Activated gamma-delta T cell (primary cell): ENCODE measurements around the gene CDC42EP3.
A peak's percentile ranks its signal among the peaks of the same experiment; 100 is the strongest.

Experiments
- DNase-seq: peaks from one replicate; lab custom pipeline; 2025; lab: John Stamatoyannopoulos, UW

The CDC42EP3 gene

GRCh38 chr2:37618326-37618725 lies 53.1 kb downstream of the CDC42EP3 start:
- DNase-seq, result no peak

- DNase-seq, result no peak
These were observed 54.1 kb downstream of the CDC42EP3 start for GRCh38 chr2:37617119-37617892.

- no peak for DNase-seq
These were observed 54.8 kb downstream of the CDC42EP3 start for GRCh38 chr2:37616677-37617005.

- DNase-seq, result peak; percentile 17
These were observed 55.4 kb downstream of the CDC42EP3 start for GRCh38 chr2:37615804-37616676.

- no peak for DNase-seq
These were observed 57.2 kb downstream of the CDC42EP3 start for GRCh38 chr2:37614061-37614738.

GRCh38 chr2:37612382-37612781 lies 59.1 kb downstream of the CDC42EP3 start:
- DNase-seq, result no peak

- no peak for DNase-seq
These were observed 60.7 kb downstream of the CDC42EP3 start for GRCh38 chr2:37610638-37611289.

GRCh38 chr2:37609782-37610181 lies 61.7 kb downstream of the CDC42EP3 start:
- DNase-seq, result no peak

GRCh38 chr2:37604716-37605115 lies 66.7 kb downstream of the CDC42EP3 start:
- DNase-seq, result no peak

GRCh38 chr2:37602702-37603101 lies 68.7 kb downstream of the CDC42EP3 start:
- no peak for DNase-seq

GRCh38 chr2:37602040-37602439 lies 69.4 kb downstream of the CDC42EP3 start:
- no peak for DNase-seq

- DNase-seq, result no peak
These were observed 69.9 kb downstream of the CDC42EP3 start for GRCh38 chr2:37601569-37601968.

GRCh38 chr2:37600735-37601134 lies 70.7 kb downstream of the CDC42EP3 start:
- DNase-seq, result no peak

- peak; percentile 43 for DNase-seq
These were observed 71.5 kb downstream of the CDC42EP3 start for GRCh38 chr2:37599688-37600525.

GRCh38 chr2:37593694-37594093 lies 77.7 kb downstream of the CDC42EP3 start:
- DNase-seq, result no peak

GRCh38 chr2:37593024-37593423 lies 78.4 kb downstream of the CDC42EP3 start:
- no peak for DNase-seq
